Astrocyte of the hippocampus (primary cell): ENCODE results near the gene ARFGAP3.
"Not testable (repeated sequence)": the region's sequence is repeated elsewhere in the genome, so short reads cannot be mapped to it uniquely, and the experiment has no call there.

ENCODE experiments used
- DNase-seq: peaks from one replicate; pipeline ENCODE4 v3.0.0; 2011; ENCODE audit warnings: low read depth, low spot score

ARFGAP3 gene

GRCh38 chr22:42769574-42770447 is 87.3 kb downstream of the ARFGAP3 start:
- peak; percentile 86 for DNase-seq

- DNase-seq, result no peak
Measured at GRCh38 chr22:42769238-42769573, 87.9 kb downstream of the ARFGAP3 start.

- no peak for DNase-seq
Measured at GRCh38 chr22:42768385-42769035, 88.6 kb downstream of the ARFGAP3 start.

GRCh38 chr22:42766860-42767259 is 90.2 kb downstream of the ARFGAP3 start:
- no peak for DNase-seq

- DNase-seq, result no peak
Measured at GRCh38 chr22:42764895-42765363, 92.1 kb downstream of the ARFGAP3 start.

- DNase-seq, result no peak
Measured at GRCh38 chr22:42763965-42764480, 93.0 kb downstream of the ARFGAP3 start.

- DNase-seq, result no peak
Measured at GRCh38 chr22:42760806-42761565, 96.1 kb downstream of the ARFGAP3 start.

- DNase-seq, result peak; percentile 55
Measured at GRCh38 chr22:42758931-42759629, 98.0 kb downstream of the ARFGAP3 start.

- DNase-seq, result not testable (repeated sequence)
Measured at GRCh38 chr22:42755553-42755952, 101.5 kb downstream of the ARFGAP3 start.

GRCh38 chr22:42755121-42755520 is 102.0 kb downstream of the ARFGAP3 start:
- DNase-seq, result not testable (repeated sequence)

- DNase-seq, result peak; percentile 86
Measured at GRCh38 chr22:42754658-42755057, 102.4 kb downstream of the ARFGAP3 start.

- DNase-seq, result no peak
Measured at GRCh38 chr22:42752912-42753311, 104.2 kb downstream of the ARFGAP3 start.

GRCh38 chr22:42752230-42752746 is 104.8 kb downstream of the ARFGAP3 start:
- no peak for DNase-seq

- DNase-seq, result not testable (repeated sequence)
Measured at GRCh38 chr22:42750421-42750820, 106.7 kb downstream of the ARFGAP3 start.

- DNase-seq, result peak; percentile 67
Measured at GRCh38 chr22:42747701-42748513, 109.2 kb downstream of the ARFGAP3 start.
